EL (cell line): Measurements from ENCODE around the gene FAM200B.
A peak's percentile ranks its signal among the peaks of the same experiment; 100 is the strongest.
"Not testable (repeated sequence)": the region's sequence is repeated elsewhere in the genome, so short reads cannot be mapped to it uniquely, and the experiment has no call there.

Source experiments
- DNase-seq: peaks from one replicate; pipeline ENCODE4 v3.0.0-alpha.2; 2016

FAM200B gene

GRCh38 chr4:15696866-15697265 lies 15.2 kb downstream of the FAM200B start:
- DNase-seq, result no peak

- DNase-seq, result peak; percentile 72
Measured at GRCh38 chr4:15702941-15703403, 21.3 kb downstream of the FAM200B start, which contains the start of gene BST1. Gene BST1, plus strand, starts transcription at chr4:15703065. Its CDS starts 80 bp downstream, at chr4:15703145.

GRCh38 chr4:15703439-15703838 lies 21.8 kb downstream of the FAM200B start:
- no peak for DNase-seq

GRCh38 chr4:15704129-15704528 lies 22.5 kb downstream of the FAM200B start:
- no peak for DNase-seq

GRCh38 chr4:15706646-15707362 lies 25.2 kb downstream of the FAM200B start:
- DNase-seq, result no peak

GRCh38 chr4:15707363-15707715 lies 25.7 kb downstream of the FAM200B start:
- DNase-seq, result no peak

- no peak for DNase-seq
Measured at GRCh38 chr4:15711762-15712161, 30.1 kb downstream of the FAM200B start.

GRCh38 chr4:15712214-15712613 lies 30.6 kb downstream of the FAM200B start:
- no peak for DNase-seq

- DNase-seq, result peak; percentile 15
Measured at GRCh38 chr4:15714141-15714540, 32.5 kb downstream of the FAM200B start.

- DNase-seq, result peak; percentile 43
Measured at GRCh38 chr4:15714646-15715435, 33.2 kb downstream of the FAM200B start.

GRCh38 chr4:15716115-15716514 lies 34.5 kb downstream of the FAM200B start:
- no peak for DNase-seq

- DNase-seq, result peak; percentile 84
Measured at GRCh38 chr4:15717086-15717485, 35.5 kb downstream of the FAM200B start.

- peak; percentile 17 for DNase-seq
Measured at GRCh38 chr4:15717657-15718416, 36.2 kb downstream of the FAM200B start.

GRCh38 chr4:15718465-15718864 lies 36.8 kb downstream of the FAM200B start:
- DNase-seq, result no peak

GRCh38 chr4:15718959-15719358 lies 37.3 kb downstream of the FAM200B start:
- DNase-seq, result no peak

GRCh38 chr4:15719506-15719905 lies 37.9 kb downstream of the FAM200B start:
- DNase-seq, result no peak

GRCh38 chr4:15720851-15721250 lies 39.2 kb downstream of the FAM200B start:
- DNase-seq, result no peak

GRCh38 chr4:15725608-15726007 lies 44.0 kb downstream of the FAM200B start:
- no peak for DNase-seq

- DNase-seq, result peak; percentile 49
Measured at GRCh38 chr4:15729910-15730533, 48.4 kb downstream of the FAM200B start.

- DNase-seq, result not testable (repeated sequence)
Measured at GRCh38 chr4:15733061-15733460, 51.4 kb downstream of the FAM200B start.

GRCh38 chr4:15735536-15735935 lies 53.9 kb downstream of the FAM200B start:
- DNase-seq, result no peak

GRCh38 chr4:15736514-15737050 lies 55.0 kb downstream of the FAM200B start:
- no peak for DNase-seq

GRCh38 chr4:15737255-15737654 lies 55.6 kb downstream of the FAM200B start:
- no peak for DNase-seq
